Endometrium (tissue), 2 donors: ENCODE measurements around the gene AGXT.
"Not testable (repeated sequence)": the region's sequence is repeated elsewhere in the genome, so short reads cannot be mapped to it uniquely, and the experiment has no call there.

Experiments used
- FAIRE-seq: peaks from 2 replicates; lab custom pipeline; 2012; peaks lifted over from hg19 to GRCh38; lab: Jason Lieb, UNC
- donor health status: control.
- donor health status: control.

The AGXT gene

DNA sequence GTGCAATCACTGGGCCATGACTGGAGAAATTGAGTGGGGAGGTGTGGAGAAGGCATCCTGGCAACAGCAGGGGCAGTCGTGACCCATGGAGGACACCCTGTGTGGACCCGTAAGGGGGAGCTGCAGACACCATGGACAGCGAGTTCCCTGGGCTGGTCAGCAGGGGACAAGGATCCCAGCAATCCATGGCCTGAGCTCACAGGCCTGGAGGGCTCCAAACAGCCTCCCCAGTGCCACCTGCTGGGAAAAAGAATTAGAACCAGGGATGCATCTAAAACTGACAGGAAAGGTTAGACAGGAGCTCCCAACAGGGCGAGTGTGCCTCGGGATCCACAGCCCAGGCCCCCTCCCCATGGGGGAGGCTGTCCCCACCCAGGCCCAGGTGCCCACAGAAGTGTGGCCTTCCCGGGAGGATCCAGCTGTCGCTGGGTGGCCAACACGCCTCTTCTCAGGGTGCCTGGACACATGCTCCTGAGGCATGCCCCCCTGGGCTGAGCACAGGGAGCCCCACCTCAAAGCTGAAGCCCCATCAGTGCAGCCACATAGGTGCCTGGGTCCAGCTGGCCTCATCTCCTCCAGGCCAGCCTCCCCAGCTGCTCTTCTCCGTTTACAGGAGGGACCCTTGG, 28.1 kb upstream of the AGXT start:
- no peak for FAIRE-seq

DNA sequence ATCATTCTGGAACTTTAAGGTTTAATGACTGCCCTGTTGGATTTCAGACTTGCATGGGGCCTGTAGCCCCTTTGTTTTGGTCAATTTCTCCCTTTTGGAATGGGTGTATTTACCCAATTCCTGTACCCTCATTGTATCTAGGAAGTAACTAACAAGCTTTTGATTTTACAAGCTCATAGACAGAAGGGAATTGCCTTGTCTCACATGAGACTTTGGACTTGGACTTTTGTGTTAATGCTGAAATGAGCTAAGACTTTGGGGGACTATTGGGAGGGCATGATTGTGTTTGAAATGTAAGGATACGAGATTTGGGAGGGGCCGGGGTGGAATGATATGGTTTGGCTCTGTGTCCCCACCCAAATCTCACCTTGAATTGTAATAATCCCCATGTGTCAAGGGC, 22.3 kb upstream of the AGXT start:
- FAIRE-seq, result not testable (repeated sequence)

DNA sequence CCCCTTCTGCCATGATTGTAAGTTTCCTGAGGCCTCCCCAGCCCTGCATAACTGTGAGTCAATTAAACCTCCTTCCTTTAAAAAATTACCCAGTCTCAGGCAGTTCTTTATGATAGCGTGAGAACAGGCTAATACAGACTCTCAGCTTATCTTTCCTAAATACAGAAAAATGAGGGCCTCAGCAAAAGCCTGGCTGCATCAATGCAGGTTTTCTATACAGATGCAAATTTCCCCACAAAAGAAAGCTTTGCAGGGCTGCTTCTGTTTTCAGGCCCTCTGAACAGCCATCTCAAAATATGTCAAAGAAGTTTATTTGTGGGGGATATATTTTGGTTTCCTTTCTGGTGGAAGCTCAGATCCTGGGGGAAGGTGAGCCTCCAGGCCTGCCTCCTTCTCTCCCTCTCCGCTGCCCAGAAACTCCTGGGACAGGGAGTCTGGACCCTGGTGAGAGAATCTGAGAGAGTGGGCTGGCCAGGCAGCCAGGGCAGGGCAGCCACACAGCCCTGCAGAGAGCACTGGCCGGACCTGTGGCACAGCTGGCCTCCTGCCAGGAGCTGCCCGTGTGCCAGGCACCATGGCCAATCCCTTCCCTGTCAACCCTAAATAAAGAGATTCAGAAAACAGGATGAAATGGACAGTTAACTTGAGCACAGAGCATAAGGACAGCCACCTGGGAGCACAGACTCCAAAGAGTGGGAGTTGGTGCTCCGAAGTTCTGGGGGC, 21.6 kb upstream of the AGXT start:
- no peak for FAIRE-seq

DNA sequence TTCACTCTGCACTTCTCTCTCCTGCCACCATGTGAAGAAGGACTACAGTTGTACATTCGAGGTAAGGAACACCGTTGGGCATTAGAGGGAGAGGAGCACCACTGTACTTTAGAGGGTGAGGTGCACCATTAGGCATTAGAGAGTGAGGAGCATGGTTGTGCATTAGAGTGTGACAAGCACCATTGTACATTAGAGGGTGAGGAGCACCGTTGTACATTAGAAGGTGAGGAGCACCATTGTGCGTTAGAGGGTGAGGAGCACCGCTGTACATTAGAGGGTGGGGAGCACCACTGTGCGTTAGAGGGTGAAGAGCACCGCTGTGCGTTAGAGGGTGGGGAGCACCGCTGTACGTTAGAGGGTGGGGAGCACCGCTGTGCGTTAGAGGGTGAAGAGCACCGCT, 20.8 kb upstream of the AGXT start:
- no peak for FAIRE-seq

DNA sequence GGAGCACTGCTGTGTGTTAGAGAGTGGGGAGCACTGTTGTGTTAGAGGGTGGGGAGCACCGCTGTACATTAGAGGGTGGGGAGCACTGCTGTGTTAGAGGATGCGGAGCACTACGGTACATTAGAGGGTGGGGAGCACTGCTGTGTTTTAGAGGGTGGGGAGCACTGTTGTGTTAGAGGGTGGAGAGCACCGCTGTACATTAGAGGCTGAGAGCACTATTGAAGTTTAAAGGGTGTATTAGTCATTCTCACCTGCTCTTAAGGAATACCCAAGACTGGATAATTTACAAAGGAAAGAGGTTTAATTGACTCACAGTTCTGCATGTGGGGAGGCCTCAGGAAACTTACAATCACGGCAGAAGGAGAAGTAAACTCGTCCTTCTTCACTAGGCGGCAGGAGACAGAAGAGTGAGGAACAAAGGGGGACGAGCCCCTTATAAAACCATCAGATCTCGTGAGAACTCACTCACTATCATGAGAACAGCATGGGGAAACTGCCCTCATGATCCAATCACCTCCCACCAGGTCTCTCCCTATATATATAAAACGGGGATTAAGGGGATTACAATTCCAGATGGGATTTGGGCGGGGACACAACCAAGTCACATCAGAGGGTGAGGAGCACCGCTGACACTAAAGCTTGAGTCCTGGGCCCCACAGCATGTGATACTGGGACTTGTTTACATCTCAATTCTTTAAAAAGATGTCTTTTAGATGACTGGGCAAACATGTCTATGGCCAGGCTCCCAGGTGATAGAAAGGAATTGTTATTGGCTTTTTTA, 19.5 kb upstream of the AGXT start:
- no peak for FAIRE-seq

DNA sequence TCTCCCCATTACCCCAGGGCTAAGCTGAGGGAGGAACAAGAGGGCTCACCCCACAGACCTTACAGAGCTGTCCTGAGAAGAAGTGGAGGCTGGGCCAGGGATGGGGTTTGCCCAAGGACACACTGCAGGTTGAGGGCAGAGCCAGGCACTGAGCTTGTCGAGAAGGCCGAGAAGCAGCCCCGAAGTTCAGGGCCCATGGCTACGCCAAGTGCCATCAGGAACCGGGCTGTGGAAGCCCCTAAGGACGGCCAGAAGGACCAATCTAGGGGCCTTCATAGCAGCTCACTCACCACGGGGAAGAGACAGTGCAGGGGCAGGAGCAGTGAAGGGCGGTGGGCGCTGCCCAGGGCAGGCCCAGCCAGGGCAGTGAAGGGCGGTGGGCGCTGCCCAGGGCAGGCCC, 18.6 kb upstream of the AGXT start:
- no peak for FAIRE-seq

DNA sequence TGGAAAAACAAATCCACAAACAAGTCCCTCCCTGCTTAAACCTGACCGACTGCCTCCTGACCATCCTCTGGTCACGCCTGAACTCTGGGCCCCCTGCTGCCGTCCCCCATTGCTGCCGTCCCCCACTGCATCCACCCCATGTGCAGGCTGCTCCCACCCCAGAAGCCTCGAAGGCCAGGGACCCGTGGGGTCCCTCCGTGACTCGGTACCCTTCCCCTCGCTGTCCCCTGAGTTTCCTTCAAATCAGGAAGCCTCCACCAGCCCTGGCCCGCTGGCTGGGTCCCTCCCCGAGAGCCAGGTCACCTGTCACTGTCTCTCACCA, 17.9 kb upstream of the AGXT start:
- FAIRE-seq, result no peak

DNA sequence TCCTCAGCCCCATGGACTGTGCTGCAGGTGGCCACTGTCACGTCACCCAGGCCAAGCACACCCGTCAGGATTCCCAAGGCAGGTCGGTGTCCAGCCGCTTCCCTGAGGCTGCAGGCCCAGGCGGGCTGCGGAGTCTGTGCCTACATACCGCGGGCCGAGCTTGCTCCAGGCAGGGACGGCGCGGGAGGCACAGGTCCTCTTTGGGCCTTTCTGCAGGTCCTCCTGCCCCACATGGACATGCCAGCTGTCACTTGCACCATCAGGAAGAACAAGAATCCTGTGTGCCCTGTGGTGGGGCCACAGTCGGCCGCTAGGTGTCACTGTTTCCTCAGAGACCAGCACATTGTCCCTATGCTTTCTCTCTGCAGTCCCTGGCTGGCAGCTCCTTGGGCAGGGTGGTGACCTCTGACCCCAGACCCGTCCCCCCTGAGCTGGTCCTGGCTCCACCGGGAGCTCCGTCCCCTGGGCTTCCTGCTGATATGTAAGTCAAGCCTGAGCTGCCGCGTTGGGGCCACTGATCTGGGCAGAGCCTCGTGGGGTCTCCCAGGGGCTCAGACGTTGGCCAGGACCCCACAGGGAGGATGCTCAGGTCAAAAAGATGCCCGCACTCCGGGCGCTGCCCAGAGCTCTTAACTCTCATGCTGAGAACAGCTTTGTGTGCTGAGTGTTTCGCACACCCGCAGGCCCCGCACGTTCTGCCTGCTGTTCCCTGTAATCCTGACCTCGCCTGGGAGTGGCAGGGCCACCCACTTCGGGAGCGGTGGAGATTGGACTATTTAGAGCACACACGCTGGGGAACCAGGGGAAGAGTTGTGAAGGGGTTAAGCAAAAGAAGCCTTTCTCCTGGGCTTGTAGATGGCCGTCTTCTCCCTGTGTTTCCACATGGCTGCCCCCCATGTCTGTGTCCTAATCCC, 17.3 kb upstream of the AGXT start:
- no peak for FAIRE-seq

DNA sequence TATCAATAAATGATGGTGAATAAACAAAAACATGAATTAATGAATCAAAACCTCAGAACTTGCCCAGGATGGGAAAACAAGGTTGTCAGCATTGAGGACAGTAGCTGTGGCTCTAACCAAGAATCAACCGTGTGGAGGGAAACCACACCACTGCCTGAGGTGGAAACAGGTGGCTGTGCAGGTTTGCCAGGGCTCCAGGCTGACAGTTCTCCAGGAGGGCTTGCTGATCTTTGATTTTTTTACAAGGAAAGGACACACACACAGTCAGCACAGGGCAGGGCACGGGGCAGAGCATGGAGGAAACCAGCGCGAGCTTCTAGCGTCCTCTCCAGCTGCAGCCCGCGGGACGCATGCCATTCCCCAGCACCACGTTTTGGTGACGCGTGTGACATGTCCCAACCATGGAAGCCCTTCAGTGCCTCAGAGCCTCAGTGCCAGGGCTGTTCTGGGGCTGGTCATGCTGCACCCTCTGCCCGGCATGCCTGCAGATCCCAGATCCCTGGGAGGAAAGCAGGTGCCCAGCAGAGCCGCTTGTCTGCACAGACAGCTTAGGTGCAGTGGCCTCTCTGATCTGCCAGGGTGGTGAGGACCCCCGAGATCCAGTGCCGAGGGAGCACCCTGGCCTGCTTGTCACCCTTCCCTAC, 15.8 kb upstream of the AGXT start:
- FAIRE-seq, result no peak

DNA sequence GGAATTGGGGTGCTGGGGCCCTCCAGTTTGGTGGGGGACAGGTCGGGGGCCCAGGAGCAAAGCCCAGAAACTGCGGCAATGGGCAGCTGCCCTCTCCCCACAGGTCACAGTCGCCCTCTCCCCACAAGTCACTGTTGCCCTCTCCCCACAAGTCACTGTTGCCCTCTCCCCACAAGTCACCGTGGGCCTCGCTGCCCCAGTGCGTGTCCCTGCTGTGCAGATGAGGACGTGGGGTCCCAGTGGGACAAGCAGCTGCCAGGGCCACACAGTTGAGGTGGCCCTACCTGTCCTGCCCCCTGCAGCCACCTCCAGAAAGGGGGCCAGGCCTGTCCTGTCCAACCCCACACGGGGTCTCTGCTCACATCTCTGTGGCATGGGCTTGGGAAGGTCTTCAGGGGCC, 13.0 kb upstream of the AGXT start:
- no peak for FAIRE-seq

DNA sequence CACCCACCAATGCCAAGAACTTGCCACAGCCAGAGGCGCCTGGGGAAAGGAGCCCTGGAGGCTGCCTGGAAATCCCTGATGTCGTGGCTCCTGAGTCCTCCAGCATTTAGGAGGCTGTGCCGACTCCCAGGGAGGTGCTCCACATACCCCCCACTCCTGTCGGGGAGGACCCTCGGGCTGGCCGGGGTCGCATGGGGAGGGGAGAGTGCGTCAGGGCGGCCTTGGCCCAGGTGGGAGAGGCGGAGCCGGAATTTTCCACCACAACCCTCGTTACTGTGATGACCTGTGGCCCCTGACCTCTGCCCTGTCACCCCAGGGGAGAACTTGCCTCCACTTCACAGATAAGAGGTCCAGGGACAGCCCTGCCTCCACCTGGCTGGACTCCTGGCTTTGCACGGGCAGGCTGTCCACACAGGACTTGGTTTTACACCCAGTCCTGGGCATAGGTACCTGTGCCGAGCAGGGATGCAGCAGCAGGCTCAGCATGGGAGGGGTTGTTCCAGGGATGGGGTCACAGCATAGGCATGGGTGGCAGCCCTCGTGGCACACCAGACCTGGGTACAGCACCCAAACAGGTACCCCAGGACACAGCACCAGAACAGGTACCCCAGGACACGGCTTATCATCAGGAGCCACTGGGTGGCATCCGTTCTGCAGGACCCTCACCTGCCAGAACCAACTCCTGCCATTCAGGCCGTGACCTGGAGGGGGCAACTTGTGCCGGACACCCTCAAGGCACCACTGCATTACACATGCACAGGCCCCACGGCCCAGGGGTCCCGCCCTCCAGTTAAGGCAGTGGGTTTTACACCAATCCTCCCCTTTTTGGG, 12.3 kb upstream of the AGXT start:
- no peak for FAIRE-seq

DNA sequence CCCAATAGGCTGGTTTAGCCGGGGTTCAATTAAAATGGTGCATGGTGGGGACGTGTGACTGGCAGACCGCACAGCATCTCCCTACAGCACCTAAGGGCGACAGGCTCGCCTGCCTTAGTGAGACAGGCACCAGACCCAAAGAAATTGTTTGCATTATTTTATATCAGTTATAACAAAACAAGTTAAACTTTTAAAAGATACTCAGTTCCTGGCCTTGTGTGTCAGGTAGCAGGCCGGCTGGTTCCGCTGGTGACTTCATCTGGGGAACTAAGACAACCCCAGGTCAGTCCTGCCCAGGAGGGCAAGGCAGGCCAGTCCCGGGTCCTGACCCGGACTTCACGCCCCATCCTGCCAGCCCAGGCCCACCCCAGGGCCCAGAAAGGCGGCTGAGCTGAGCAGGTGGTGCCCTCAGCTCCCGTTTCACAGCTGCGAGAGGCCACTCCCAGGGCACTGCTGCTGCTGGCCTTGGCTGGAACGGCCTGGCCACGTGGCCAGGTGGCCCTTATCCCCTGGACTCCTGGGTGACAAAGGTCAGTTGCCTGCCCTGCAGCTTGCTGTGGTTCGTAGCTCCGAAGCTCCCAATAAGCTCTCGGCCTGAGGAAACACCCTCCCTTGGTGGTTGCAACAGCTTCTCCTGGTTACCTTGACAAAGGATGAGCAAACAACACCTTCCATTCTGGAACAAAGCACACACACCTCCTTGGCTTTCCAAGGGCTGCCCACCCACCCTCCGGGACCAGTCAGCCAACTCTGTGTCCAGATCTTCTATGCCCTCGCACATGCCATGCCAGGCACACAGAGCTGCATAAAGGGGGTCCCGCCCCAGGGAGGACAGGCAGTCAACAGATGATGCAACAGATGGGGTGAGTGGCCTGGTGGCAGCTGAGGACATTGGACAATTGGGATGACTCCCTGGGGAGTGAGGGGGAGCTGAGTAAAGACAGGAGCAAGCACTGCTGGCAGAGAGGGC, 11.3 kb upstream of the AGXT start:
- FAIRE-seq, result no peak

DNA sequence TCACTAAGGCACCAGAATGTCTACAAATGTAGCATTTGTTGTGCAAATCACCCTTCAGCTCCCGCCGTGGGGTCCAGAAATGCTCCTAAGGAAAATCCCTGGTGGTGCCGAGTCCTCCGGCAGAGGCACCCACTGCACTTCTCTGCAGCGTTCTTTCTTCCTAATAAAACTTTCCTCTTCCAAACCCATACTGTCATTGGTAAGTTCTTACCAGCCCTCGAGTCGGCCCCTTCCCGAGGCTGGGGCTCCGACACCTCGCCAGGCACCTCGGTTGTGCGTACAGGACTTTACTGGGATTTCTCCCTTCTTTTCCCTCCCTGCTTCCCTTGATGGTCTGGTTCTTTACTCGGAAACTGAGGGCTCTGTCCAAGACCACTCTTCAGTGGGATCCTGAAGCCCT, 10.3 kb upstream of the AGXT start:
- no peak for FAIRE-seq

DNA sequence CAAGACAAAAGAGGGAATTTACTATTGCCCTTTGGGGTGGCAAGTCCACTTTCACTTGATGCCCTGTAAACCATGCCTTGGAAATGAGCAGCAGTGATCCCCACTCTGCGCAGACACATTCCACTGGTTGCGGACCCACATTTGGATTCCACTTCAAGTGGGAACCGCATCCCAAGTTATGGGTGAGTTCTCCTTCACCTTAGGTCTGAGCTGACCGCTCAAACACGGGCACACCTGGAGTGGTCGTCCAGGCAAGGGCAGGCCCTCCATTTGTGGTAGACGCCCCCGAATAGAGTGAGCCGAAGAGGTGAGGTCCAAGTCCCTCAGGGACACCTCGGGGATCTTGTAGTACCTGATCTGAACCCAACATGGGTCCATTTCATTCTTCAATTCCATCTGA, 9.8 kb upstream of the AGXT start:
- no peak for FAIRE-seq

DNA sequence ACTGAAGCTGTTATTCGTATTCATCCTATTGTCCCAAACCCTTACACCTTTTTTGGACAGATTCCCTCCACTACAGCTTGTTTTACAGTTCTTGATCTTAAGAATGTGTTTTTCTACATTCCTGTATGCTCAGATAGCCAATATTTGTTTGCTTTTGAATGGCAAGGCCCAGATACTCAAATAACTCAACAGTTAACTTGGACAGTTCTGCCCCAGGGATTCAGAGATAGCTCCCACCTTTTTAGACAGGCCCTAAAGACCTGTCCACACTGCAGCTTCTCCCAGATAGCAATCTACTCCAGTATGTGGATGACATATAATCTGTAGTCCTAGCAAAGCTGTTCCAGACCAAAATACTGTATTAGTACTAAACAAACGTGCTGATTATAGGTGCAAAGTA, 7.1 kb upstream of the AGXT start:
- FAIRE-seq, result no peak

DNA sequence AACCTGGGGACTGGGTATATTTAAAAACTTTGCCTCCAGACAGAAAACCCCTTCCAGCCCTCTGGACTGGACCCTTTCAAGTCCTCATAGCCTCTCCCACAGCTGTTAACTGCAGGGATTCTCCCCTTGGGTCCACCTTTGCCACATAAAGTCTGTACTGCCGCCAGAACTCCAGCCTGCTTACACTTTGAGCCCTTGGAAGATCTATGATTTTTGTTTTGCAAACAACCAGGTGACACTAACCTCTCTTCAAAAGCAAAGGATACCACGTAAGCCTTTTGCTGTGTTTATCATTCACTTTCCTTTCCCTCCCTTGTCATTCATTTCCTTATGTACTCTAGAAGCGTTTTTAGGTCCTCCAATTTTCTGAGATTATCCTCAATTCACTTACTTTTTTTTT, 4.1 kb upstream of the AGXT start:
- FAIRE-seq, result no peak

DNA sequence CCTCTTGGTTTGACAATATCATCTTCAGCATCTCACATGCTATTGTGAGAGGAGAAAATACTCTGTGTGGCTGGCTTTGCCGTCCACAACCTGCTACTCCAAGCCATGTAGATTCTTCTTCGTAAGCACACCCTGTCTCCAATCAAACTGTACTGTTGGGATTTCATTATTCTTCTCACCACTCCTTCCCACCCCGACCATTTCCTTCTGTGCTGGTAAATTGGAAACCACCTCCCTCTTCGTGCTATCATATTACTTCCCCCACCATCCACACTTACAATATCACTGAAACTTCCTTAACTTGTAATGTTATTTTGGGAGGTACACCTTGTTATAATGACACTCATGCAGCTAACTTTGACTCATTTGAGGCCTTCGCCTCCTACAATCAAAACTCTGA, 3.2 kb upstream of the AGXT start:
- FAIRE-seq, result no peak

DNA sequence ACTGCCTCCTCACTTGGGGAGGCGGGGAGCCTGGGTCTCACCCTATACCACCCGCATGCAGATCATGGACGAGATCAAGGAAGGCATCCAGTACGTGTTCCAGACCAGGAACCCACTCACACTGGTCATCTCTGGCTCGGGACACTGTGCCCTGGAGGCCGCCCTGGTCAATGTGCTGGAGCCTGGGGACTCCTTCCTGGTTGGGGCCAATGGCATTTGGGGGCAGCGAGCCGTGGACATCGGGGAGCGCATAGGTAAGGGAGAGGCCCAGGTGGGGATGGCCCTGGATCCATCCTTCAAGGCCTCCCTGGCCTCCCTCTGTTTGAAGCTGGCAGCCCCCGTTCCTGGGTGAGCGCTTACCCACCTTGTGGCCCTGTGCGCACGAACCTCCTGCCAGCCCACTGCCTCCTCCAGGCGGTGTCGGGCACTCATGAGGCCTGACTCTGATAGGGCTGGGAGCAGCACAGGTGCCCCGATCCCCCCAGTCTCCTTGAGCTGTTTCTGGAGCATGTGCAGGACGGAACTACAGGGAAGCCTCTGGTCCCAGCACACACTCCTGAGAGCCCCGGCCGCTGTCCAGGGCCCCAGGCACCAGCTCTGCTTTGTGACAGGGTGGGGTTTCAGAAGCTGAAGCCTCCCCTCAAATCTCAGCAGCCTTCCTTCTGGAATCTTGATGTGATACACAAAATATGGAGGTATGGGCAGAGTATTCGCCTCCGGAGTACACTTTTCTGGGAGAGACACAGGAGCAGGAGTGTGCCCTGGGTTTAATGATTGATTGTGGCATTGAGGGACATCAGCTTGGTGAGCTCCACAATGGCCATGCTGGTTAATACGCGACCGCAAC, 708 bp downstream of the AGXT start:
- FAIRE-seq, result no peak
